ENCODE measurements around the gene GNAQ.

GNAQ gene

GRCh38 chr9:77819657-77820056 lies 212.0 kb downstream of the GNAQ start:
- DNase-seq (ENCODE audit: extremely low spot score): no peak
- CTCF ChIA-PET: no interaction called here
- no peak for TF ChIP-seq CTCF (IDR thresholded peaks at IDR 0.05; ENCODE audit: control extremely low read depth, extremely low read depth, low read depth, missing control alignments)
- POLR2A ChIA-PET: no interaction called here

GRCh38 chr9:77817590-77818311 lies 213.9 kb downstream of the GNAQ start:
- no peak for TF ChIP-seq CTCF (IDR thresholded peaks at IDR 0.05; ENCODE audit: control extremely low read depth, extremely low read depth, low read depth, missing control alignments)
- CTCF ChIA-PET: interaction anchor here (1.3 to 1.8 kb wide), 3 partner anchors 12 to 28 kb away, joined by 3 to 5 read pairs (median 3); no protein-coding TSS in a partner anchor
- no peak for DNase-seq (ENCODE audit: extremely low spot score)
- POLR2A ChIA-PET: interaction anchor here (0.6 kb wide), 1 partner anchor 249 kb away, joined by 3 read pairs; no protein-coding TSS in a partner anchor

GRCh38 chr9:77816641-77817341 lies 214.8 kb downstream of the GNAQ start:
- CTCF ChIA-PET: interaction anchor here (1.8 kb wide), 1 partner anchor 27 kb away, joined by 3 read pairs; no protein-coding TSS in a partner anchor
- POLR2A ChIA-PET: no interaction called here
- DNase-seq (ENCODE audit: extremely low spot score): no peak
- TF ChIP-seq CTCF (IDR thresholded peaks at IDR 0.05; ENCODE audit: control extremely low read depth, extremely low read depth, low read depth, missing control alignments): no peak

GRCh38 chr9:77815260-77815659 lies 216.4 kb downstream of the GNAQ start:
- no peak for TF ChIP-seq CTCF (IDR thresholded peaks at IDR 0.05; ENCODE audit: control extremely low read depth, extremely low read depth, low read depth, missing control alignments)
- CTCF ChIA-PET: no interaction called here
- DNase-seq (ENCODE audit: extremely low spot score): no peak
- POLR2A ChIA-PET: no interaction called here

GRCh38 chr9:77811832-77812231 lies 219.8 kb downstream of the GNAQ start:
- no peak for TF ChIP-seq CTCF (IDR thresholded peaks at IDR 0.05; ENCODE audit: control extremely low read depth, extremely low read depth, low read depth, missing control alignments)
- CTCF ChIA-PET: interaction anchor here (1.3 kb wide), 1 partner anchor 223 kb away, joined by 3 read pairs; no protein-coding TSS in a partner anchor
- DNase-seq (ENCODE audit: extremely low spot score): no peak
- POLR2A ChIA-PET: no interaction called here

GRCh38 chr9:77810637-77811119 lies 220.9 kb downstream of the GNAQ start:
- CTCF ChIA-PET: no interaction called here

More at GRCh38 chr9:77810637-77811119, 220.9 kb downstream of the GNAQ start:
- TF ChIP-seq CTCF (IDR thresholded peaks at IDR 0.05; ENCODE audit: control extremely low read depth, extremely low read depth, low read depth, missing control alignments): no peak
- POLR2A ChIA-PET: no interaction called here
- DNase-seq (ENCODE audit: extremely low spot score): no peak

Measured in GM10248 (cell line).